GM21737 (cell line): Measurements from ENCODE around the gene ECPAS.
"Not testable (repeated sequence)": the region's sequence is repeated elsewhere in the genome, so short reads cannot be mapped to it uniquely, and the experiment has no call there.

Source experiments
- ATAC-seq: cut with Tn5 transposase; IDR thresholded peaks from one replicate; pipeline ENCODE4 v1.9.1; 2021; ENCODE audit warnings: mild to moderate bottlenecking, moderate library complexity; ENCODE audit not compliant: unreplicated experiment

ECPAS gene

GRCh38 chr9:111352545-111352944 lies 131.6 kb downstream of the ECPAS start:
- ATAC-seq = no peak

- ATAC-seq = no peak
Measured at GRCh38 chr9:111350556-111350955, 133.6 kb downstream of the ECPAS start.

GRCh38 chr9:111349766-111350165 lies 134.4 kb downstream of the ECPAS start:
- ATAC-seq = no peak

- no peak for ATAC-seq
Measured at GRCh38 chr9:111348821-111349271, 135.3 kb downstream of the ECPAS start.

- not testable (repeated sequence) for ATAC-seq
Measured at GRCh38 chr9:111334318-111334863, 149.8 kb downstream of the ECPAS start.

GRCh38 chr9:111330124-111330523 lies 154.1 kb downstream of the ECPAS start, which contains the start of gene OR2K2:
OR2K2 (minus strand) TSS chr9:111330224; CDS start chr9:111328433, 1,791 bp downstream.
- ATAC-seq = no peak

- no peak for ATAC-seq
Measured at GRCh38 chr9:111320631-111321030, 163.6 kb downstream of the ECPAS start.

GRCh38 chr9:111316796-111317195 lies 167.4 kb downstream of the ECPAS start:
- no peak for ATAC-seq
